GM23338 (cell line): Measurements from ENCODE around the gene CHMP4A.

Source experiments
- CREB1 ChIP-seq: fragments of 250-450 bp; sonication (Bioruptor Pico); IDR thresholded peaks from 2 replicates; pipeline ENCODE4 v1.5.0; 2020; ENCODE audit warnings: low read depth, mild to moderate bottlenecking, moderate library complexity
- EZH2 ChIP-seq: fragments of 200-600 bp; sonication (generic); IDR thresholded peaks from one replicate; pipeline ENCODE4 v1.8.0; 2017; ENCODE audit warnings: antibody characterized with exemption, mild to moderate bottlenecking, low read depth; ENCODE audit not compliant: unreplicated experiment
- EZH2phosphoT487 ChIP-seq: fragments of 200-600 bp; sonication (generic); IDR thresholded peaks from one replicate; pipeline ENCODE4 v1.8.1; 2018; ENCODE audit warnings: antibody characterized with exemption; ENCODE audit not compliant: unreplicated experiment
- JUNB ChIP-seq: IDR thresholded peaks from one replicate; pipeline ENCODE4 v1.6.1; 2016; ENCODE audit warnings: antibody characterized with exemption; ENCODE audit not compliant: unreplicated experiment
- NANOG ChIP-seq: IDR thresholded peaks from 2 replicates; pipeline ENCODE4 v1.6.1; 2016; ENCODE audit warnings: antibody characterized with exemption, borderline replicate concordance
- POLR2AphosphoS5 ChIP-seq: IDR thresholded peaks from 2 replicates; pipeline ENCODE4 v1.6.1; 2016; ENCODE audit warnings: antibody characterized with exemption, low read depth
- REST ChIP-seq: IDR thresholded peaks from one replicate; pipeline ENCODE4 v1.6.1; 2018; ENCODE audit warnings: antibody characterized with exemption; ENCODE audit not compliant: unreplicated experiment
- STAT1 ChIP-seq: IDR thresholded peaks from one replicate; pipeline ENCODE4 v1.6.1; 2016; ENCODE audit warnings: antibody characterized with exemption; ENCODE audit not compliant: unreplicated experiment
- ZNF114 ChIP-seq: fragments of 250-450 bp; sonication (Bioruptor Pico); IDR thresholded peaks from 2 replicates; pipeline ENCODE4 v1.5.0; 2020; ENCODE audit warnings: mild to moderate bottlenecking, moderate library complexity
- TF ChIP-seq, protein P1 (sequence below), 2 experiments: fragments of 200-600 bp in 1 of 2; sonication (generic) in 1 of 2; conservative IDR thresholded peaks; 2 replicates each; pipeline versions ENCODE4 v1.5.1 to v1.6.1; 2016 to 2017; ENCODE audit warnings: antibody characterized with exemption in 2 of 2, low read depth in 2 of 2, mild to moderate bottlenecking in 2 of 2, moderate library complexity in 1 of 2

GRCh38 chr14:24212924-24213865 is at the start of gene CHMP4A:
- TF ChIP-seq, protein P1, sequence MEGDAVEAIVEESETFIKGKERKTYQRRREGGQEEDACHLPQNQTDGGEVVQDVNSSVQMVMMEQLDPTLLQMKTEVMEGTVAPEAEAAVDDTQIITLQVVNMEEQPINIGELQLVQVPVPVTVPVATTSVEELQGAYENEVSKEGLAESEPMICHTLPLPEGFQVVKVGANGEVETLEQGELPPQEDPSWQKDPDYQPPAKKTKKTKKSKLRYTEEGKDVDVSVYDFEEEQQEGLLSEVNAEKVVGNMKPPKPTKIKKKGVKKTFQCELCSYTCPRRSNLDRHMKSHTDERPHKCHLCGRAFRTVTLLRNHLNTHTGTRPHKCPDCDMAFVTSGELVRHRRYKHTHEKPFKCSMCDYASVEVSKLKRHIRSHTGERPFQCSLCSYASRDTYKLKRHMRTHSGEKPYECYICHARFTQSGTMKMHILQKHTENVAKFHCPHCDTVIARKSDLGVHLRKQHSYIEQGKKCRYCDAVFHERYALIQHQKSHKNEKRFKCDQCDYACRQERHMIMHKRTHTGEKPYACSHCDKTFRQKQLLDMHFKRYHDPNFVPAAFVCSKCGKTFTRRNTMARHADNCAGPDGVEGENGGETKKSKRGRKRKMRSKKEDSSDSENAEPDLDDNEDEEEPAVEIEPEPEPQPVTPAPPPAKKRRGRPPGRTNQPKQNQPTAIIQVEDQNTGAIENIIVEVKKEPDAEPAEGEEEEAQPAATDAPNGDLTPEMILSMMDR (conservative IDR thresholded peaks at IDR 0.05; ENCODE audit: low read depth in 2 of 2) = 0 out of 4 replicates have a peak, but pooled peaks of 1 of the 2 experiments have one; percentile 9
- peak; percentile 31 for TF ChIP-seq REST
- no peak for TF ChIP-seq ZNF114 (CRISPR knock-in tag)
- TF ChIP-seq POLR2AphosphoS5 = peak; percentile 98
- TF ChIP-seq JUNB = no peak
- TF ChIP-seq EZH2phosphoT487 = no peak
- no peak for TF ChIP-seq STAT1
- TF ChIP-seq CREB1 = peak; percentile 97
- TF ChIP-seq EZH2 = no peak
- no peak; the same call in 1 of the 2 replicates for TF ChIP-seq NANOG
